Activated T-cell treated with anti-CD3 and anti-CD28 coated beads, Interleukin-2, amount 50 U/mL, for 4 hours (primary cell): Measurements from ENCODE around the gene SLC35A4. TPM values are rescaled to one million over a fixed set of nuclear protein-coding genes. Genes with fewer than 3 reads are reported as not detected.
A peak's percentile ranks its signal among the peaks of the same experiment; 100 is the strongest.
"Not testable (repeated sequence)": the region's sequence is repeated elsewhere in the genome, so short reads cannot be mapped to it uniquely, and the experiment has no call there.

Source experiments
- ATAC-seq, 2 donors: fragments of 200-7000 bp; cut with Tn5 transposase; one replicate each; pipeline ENCODE4 v1.10.0; 2021
- DNase-seq: peaks from one replicate; pipeline ENCODE4 v3.0.0-alpha.2; 2020
- H3K27me3 Mint-ChIP-seq: one replicate; pipeline ENCODE4 v1.8.0; 2021; ENCODE audit warnings: low read depth, mixed read lengths
- H3K36me3 Mint-ChIP-seq: one replicate; pipeline ENCODE4 v1.8.0; 2022; ENCODE audit warnings: mixed read lengths; ENCODE audit not compliant: insufficient read depth
- H3K4me1 Mint-ChIP-seq: one replicate; pipeline ENCODE4 v1.8.0; 2021; ENCODE audit warnings: low read depth, mixed read lengths
- H3K4me3 Mint-ChIP-seq: one replicate; pipeline ENCODE4 v1.8.0; 2021; ENCODE audit warnings: mild to moderate bottlenecking, moderate library complexity, mixed read lengths
- H3K9me3 Mint-ChIP-seq: one replicate; pipeline ENCODE4 v1.8.0; 2021; ENCODE audit warnings: mixed read lengths
- total RNA-seq, 3 donors: library from RNA; stranded (reverse); gene quantifications; one replicate each; pipeline ENCODE4 v1.2.1, GENCODE V29; 2021

Gene SLC35A4
- total RNA-seq, 3 donors from 2014 or later: 149 to 163 (median 155) TPM

GRCh38 chr5:140567136-140567818, 2.6 kb downstream of the SLC35A4 start:
- H3K27me3 Mint-ChIP-seq: no peaks in the 10 kb centered on the region
- no peaks in the 10 kb centered on the region for H3K9me3 Mint-ChIP-seq
- no peak for DNase-seq
- peaks cover 32% of the 10 kb centered on the region for H3K36me3 Mint-ChIP-seq
- H3K4me3 Mint-ChIP-seq: peak overlapping the region; percentile 37
- no peak for ATAC-seq
- peaks cover 61% of the 10 kb centered on the region for H3K4me1 Mint-ChIP-seq

DNA sequence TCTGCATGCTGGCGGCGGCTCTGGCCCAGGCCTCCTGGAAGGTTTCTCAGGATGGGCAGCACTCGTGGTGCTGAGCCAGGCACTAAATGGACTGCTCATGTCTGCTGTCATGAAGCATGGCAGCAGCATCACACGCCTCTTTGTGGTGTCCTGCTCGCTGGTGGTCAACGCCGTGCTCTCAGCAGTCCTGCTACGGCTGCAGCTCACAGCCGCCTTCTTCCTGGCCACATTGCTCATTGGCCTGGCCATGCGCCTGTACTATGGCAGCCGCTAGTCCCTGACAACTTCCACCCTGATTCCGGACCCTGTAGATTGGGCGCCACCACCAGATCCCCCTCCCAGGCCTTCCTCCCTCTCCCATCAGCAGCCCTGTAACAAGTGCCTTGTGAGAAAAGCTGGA, 3.2 kb downstream of the SLC35A4 start:
- H3K4me3 Mint-ChIP-seq: peak overlapping the region; percentile 37

GRCh38 chr5:140568443-140569063, 3.9 kb downstream of the SLC35A4 start:
- peak overlapping the region; percentile 72 for H3K4me3 Mint-ChIP-seq
- H3K27me3 Mint-ChIP-seq: no peaks in the 10 kb centered on the region
- DNase-seq (no peak), ATAC-seq (no peak)
- H3K36me3 Mint-ChIP-seq: peaks cover 35% of the 10 kb centered on the region
- peaks cover 51% of the 10 kb centered on the region for H3K4me1 Mint-ChIP-seq
- no peaks in the 10 kb centered on the region for H3K9me3 Mint-ChIP-seq

More for the DNA sequence above, 3.2 kb downstream of the SLC35A4 start:
- Mint-ChIP-seq H3K27me3 (no peaks in the 10 kb centered on the region), H3K9me3 (no peaks in the 10 kb centered on the region), H3K36me3 (peaks cover 32% of the 10 kb centered on the region), H3K4me1 (peaks cover 57% of the 10 kb centered on the region)
- DNase-seq (no peak), ATAC-seq (no peak)

GRCh38 chr5:140569197-140569596, 4.6 kb downstream of the SLC35A4 start:
- peaks cover 35% of the 10 kb centered on the region for H3K36me3 Mint-ChIP-seq
- peak overlapping the region; percentile 72 for H3K4me3 Mint-ChIP-seq
- H3K9me3 Mint-ChIP-seq: no peaks in the 10 kb centered on the region
- DNase-seq (no peak), ATAC-seq (no peak)
- no peaks in the 10 kb centered on the region for H3K27me3 Mint-ChIP-seq
- H3K4me1 Mint-ChIP-seq: peaks cover 45% of the 10 kb centered on the region

DNA sequence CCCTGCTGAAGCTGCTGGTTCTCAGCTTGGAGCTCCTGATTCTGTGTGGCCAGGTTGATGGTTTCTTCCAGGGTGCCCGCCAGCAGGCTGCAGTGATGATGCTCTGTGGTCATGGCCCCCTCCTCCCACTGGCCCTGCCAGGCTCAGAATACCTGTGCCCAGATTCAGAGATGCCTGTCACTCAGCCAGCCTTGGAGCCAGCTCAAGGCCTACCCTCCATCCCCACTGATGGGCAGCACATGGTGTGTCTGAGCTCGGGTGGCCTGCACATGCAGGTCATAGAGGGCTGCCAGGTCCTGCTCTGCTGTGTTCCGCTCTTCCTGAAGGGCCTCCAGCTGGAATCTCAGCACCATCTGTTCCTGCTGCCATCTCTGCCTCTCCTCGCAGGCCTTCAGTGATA, 5.4 kb downstream of the SLC35A4 start:
- Mint-ChIP-seq H3K36me3 (peaks cover 35% of the 10 kb centered on the region), H3K9me3 (no peaks in the 10 kb centered on the region), H3K4me1 (peaks cover 44% of the 10 kb centered on the region), H3K27me3 (no peaks in the 10 kb centered on the region), H3K4me3 (no peak overlapping the region)
- no peak for ATAC-seq
- DNase-seq: no peak

DNA sequence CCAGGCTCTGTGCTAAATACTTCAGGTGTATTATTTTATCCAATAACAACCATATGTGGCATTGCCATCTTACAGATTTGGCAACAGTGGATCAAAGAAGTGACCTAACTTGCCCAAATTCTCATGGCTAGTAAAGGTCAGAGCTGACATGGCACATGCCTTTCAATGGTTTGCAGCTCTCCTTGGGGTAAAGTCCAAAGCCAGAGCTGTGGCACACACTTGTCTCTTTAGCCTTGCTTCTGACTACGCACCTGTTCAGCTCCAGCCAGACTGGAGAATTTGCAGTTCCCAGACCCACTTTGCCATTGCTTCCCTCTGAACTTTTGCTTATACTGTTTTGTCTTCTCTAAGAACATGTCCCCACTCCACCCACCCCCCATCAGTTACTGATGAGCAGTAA, 5.9 kb downstream of the SLC35A4 start:
- no peak overlapping the region for H3K4me3 Mint-ChIP-seq
- no peaks in the 10 kb centered on the region for H3K27me3 Mint-ChIP-seq
- peaks cover 41% of the 10 kb centered on the region for H3K4me1 Mint-ChIP-seq
- DNase-seq: no peak
- no peak for ATAC-seq
- H3K36me3 Mint-ChIP-seq: peaks cover 35% of the 10 kb centered on the region
- no peaks in the 10 kb centered on the region for H3K9me3 Mint-ChIP-seq

- DNase-seq (no peak), ATAC-seq (no peak)
- Mint-ChIP-seq H3K4me3 (no peak overlapping the region), H3K9me3 (no peaks in the 10 kb centered on the region), H3K36me3 (peaks cover 32% of the 10 kb centered on the region), H3K27me3 (no peaks in the 10 kb centered on the region), H3K4me1 (peaks cover 37% of the 10 kb centered on the region)
These were observed 6.5 kb downstream of the SLC35A4 start for GRCh38 chr5:140571105-140571504.

DNA sequence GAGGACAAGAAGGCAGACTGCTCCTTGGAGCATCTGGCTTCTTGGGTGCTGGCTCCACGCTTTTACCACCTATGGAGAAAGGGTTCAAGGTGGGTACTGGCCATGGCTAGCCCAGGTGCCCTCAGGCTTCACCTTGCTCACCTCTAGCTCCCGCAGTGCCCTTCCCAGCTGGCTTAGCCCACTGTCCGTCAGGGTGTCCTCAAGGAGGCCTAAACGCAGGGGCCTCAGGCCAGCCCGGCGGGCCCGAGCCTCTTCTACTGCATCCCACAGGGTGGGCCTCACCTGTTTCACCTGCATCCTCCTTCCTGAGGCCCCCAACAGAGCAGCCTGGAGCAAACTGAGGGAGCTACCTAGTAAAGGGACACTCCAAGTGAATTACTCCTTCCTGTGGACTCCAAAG, 9.1 kb downstream of the SLC35A4 start:
- peaks cover 14% of the 10 kb centered on the region for H3K36me3 Mint-ChIP-seq
- H3K4me3 Mint-ChIP-seq: no peak overlapping the region
- H3K4me1 Mint-ChIP-seq: peaks cover 18% of the 10 kb centered on the region
- DNase-seq (no peak), ATAC-seq (no peak)
- H3K9me3 Mint-ChIP-seq: no peaks in the 10 kb centered on the region
- no peaks in the 10 kb centered on the region for H3K27me3 Mint-ChIP-seq

- peaks cover 11% of the 10 kb centered on the region for H3K36me3 Mint-ChIP-seq
- ATAC-seq (no peak), DNase-seq (no peak)
- peaks cover 13% of the 10 kb centered on the region for H3K4me1 Mint-ChIP-seq
- no peaks in the 10 kb centered on the region for H3K27me3 Mint-ChIP-seq
- no peaks in the 10 kb centered on the region for H3K9me3 Mint-ChIP-seq
- no peak overlapping the region for H3K4me3 Mint-ChIP-seq
These were observed 9.5 kb downstream of the SLC35A4 start for GRCh38 chr5:140574165-140574564.

DNA sequence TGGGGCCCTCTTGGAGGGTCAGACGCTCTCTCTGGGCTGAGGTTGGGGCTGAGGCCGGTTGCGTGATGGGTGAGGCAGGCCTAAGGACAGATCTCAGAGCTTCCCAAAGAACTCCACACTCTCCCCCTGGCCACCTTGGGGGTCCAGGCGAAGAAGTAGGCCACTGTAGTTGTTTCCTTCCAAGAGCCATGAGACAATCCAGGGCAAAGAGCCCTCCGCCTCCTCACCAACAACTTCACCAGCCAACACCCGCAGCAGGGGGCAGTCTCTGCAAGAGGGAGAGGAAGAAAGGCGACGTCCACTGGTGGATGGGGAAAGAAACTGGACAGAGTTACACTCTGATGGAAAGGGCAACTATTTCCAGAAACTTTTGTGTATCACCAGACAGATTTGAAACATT, 10.7 kb downstream of the SLC35A4 start:
- H3K4me3 Mint-ChIP-seq: no peak overlapping the region
- ATAC-seq: no peak
- peaks cover 9% of the 10 kb centered on the region for H3K36me3 Mint-ChIP-seq
- H3K4me1 Mint-ChIP-seq: peaks cover 2% of the 10 kb centered on the region
- DNase-seq: no peak
- no peaks in the 10 kb centered on the region for H3K9me3 Mint-ChIP-seq
- no peaks in the 10 kb centered on the region for H3K27me3 Mint-ChIP-seq

GRCh38 chr5:140576776-140577201, 12.2 kb downstream of the SLC35A4 start:
- DNase-seq: no peak
- no peak for ATAC-seq
- H3K36me3 Mint-ChIP-seq: peaks cover 4% of the 10 kb centered on the region
- peaks cover 2% of the 10 kb centered on the region for H3K4me1 Mint-ChIP-seq
- H3K27me3 Mint-ChIP-seq: no peaks in the 10 kb centered on the region
- H3K9me3 Mint-ChIP-seq: no peaks in the 10 kb centered on the region
- H3K4me3 Mint-ChIP-seq: no peak overlapping the region

DNA sequence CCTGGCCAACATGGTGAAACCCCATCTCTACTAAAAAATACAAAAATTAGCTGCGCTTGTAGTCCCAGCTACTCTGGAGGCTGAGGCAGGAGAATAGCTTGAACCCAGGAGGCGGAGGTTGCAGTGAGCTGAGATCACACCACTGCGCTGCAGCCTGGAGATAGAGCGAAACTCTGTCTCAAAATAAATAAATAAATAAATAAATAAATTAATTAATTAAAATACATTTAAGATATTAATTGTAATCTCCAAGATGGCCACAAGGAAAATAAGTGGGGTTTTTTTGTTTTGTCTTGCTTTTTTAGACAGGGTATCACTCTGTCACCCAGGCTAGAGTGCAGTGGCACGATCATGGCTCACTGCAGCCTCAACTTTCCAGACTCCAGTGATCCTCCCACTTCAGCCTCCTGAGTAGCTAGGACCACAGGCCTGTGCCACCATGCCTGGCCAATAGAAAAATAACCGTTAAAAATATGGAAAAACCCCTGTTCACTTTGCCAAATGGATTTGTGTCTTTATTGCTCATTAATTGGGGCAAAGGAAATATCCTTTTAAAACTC, 14.6 kb downstream of the SLC35A4 start:
- DNase-seq, H3K36me3 Mint-ChIP-seq, H3K4me3 Mint-ChIP-seq, H3K4me1 Mint-ChIP-seq, H3K9me3 Mint-ChIP-seq, H3K27me3 Mint-ChIP-seq, ATAC-seq: not testable (repeated sequence)

DNA sequence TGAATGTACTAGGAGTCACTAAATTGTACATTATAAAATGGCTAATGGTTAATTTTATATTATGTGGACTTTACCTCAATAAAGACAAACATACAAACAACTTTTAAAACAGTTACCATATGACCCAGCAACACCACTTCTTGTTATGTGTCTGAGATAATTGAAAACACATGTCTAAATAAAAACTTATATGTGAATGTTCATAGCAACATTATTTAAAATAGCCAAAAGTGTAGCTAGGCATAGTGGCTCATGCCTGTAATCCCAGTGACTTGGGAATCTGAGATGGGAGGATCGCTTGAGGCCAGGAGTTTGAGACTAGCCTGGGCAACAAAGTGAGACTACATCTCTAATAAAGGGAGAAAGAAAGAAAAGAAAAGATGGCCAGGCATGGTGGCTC, 22.9 kb downstream of the SLC35A4 start:
- Mint-ChIP-seq H3K9me3 (peaks cover 3% of the 10 kb centered on the region), H3K4me3 (no peak overlapping the region), H3K36me3 (no peaks in the 10 kb centered on the region), H3K27me3 (no peaks in the 10 kb centered on the region), H3K4me1 (no peaks in the 10 kb centered on the region)
- ATAC-seq: no peak
- no peak for DNase-seq

- Mint-ChIP-seq H3K36me3 (no peaks in the 10 kb centered on the region), H3K27me3 (no peaks in the 10 kb centered on the region), H3K9me3 (peaks cover 3% of the 10 kb centered on the region), H3K4me1 (no peaks in the 10 kb centered on the region), H3K4me3 (no peak overlapping the region)
- ATAC-seq: no peak
- no peak for DNase-seq
These were observed 23.9 kb downstream of the SLC35A4 start for GRCh38 chr5:140588311-140589070.
